SK-N-MC (cell line): ENCODE data around the gene MARK2.

Experiments
- DNase-seq: peaks from one replicate; pipeline ENCODE4 v3.0.0-alpha.2; 2011; ENCODE audit warnings: low read depth, low spot score
- H3K27ac ChIP-seq: fragments of 200-600 bp; sonication (generic); 2 replicates; pipeline ENCODE4 v1.5.1; 2016; ENCODE audit warnings: mixed run types
- H3K36me3 ChIP-seq: fragments of 200-600 bp; sonication (generic); 2 replicates; pipeline ENCODE4 v1.6.1; 2017; ENCODE audit warnings: antibody characterized with exemption, low read length, mixed read lengths; ENCODE audit not compliant: insufficient read depth
- H3K4me3 ChIP-seq: fragments of 200-600 bp; sonication (generic); 2 replicates; pipeline ENCODE4 v1.5.1; 2016
- H3K9ac ChIP-seq: fragments of 200-600 bp; sonication (generic); 2 replicates; pipeline ENCODE4 v1.8.0; 2017; ENCODE audit warnings: mixed run types, mixed read lengths; ENCODE audit not compliant: insufficient read length
- H3K9me3 ChIP-seq: fragments of 200-600 bp; sonication (generic); 2 replicates; pipeline ENCODE4 v1.6.1; 2017; ENCODE audit warnings: low read depth, mild to moderate bottlenecking, antibody characterized with exemption, low read length, moderate library complexity, mixed read lengths
- EZH2 ChIP-seq: fragments of 200-600 bp; sonication (generic); IDR thresholded peaks from one replicate; pipeline ENCODE4 v1.6.1; 2017; ENCODE audit warnings: antibody characterized with exemption
- FOXP2 ChIP-seq: optimal IDR thresholded peaks from 2 replicates; pipeline ENCODE3; 2011; ENCODE audit warnings: mild to moderate bottlenecking, moderate library complexity; ENCODE audit not compliant: insufficient read depth; ENCODE audit errors: extremely low read length, control extremely low read depth
- POLR2AphosphoS5 ChIP-seq: IDR thresholded peaks from 2 replicates; pipeline ENCODE4 v1.6.1; 2012; ENCODE audit warnings: mild to moderate bottlenecking, low read depth, low read length, borderline replicate concordance

Gene MARK2

GRCh38 chr11:63915961-63916836 lies 77.3 kb downstream of the MARK2 start:
- peak overlapping the region; percentile 64 for H3K9ac ChIP-seq
- DNase-seq: no peak

GRCh38 chr11:63916837-63917691 lies 78.2 kb downstream of the MARK2 start, which contains the start of gene RCOR2:
Gene RCOR2, minus strand, starts transcription at chr11:63917164. Its CDS starts 708 bp downstream, at chr11:63916456.
- Histone ChIP-seq H3K4me3 (peak within 1 kb of the TSS; percentile 86), H3K9me3 (no peaks in the 10 kb centered on the region), H3K27ac (peak within 1 kb of the TSS; percentile 80), H3K36me3 (no peaks in the 10 kb centered on the region; the same call in 1 of the 2 replicates), H3K9ac (peak within 1 kb of the TSS; percentile 75)
- DNase-seq: no peak
- no peak for TF ChIP-seq FOXP2
- TF ChIP-seq POLR2AphosphoS5: no peak
- TF ChIP-seq EZH2: no peak

More at GRCh38 chr11:63915961-63916836, 77.3 kb downstream of the MARK2 start:
- Histone ChIP-seq H3K9me3 (no peaks in the 10 kb centered on the region), H3K36me3 (no peaks in the 10 kb centered on the region; the same call in 1 of the 2 replicates), H3K4me3 (peak overlapping the region; percentile 86), H3K27ac (no peak overlapping the region)
- TF ChIP-seq FOXP2 (no peak), EZH2 (no peak), POLR2AphosphoS5 (no peak)

GRCh38 chr11:63917692-63918506 lies 79.0 kb downstream of the MARK2 start:
- peak overlapping the region; percentile 75 for H3K9ac ChIP-seq
- TF ChIP-seq FOXP2 (no peak), POLR2AphosphoS5 (no peak), EZH2 (no peak)
- no peaks in the 10 kb centered on the region; the same call in 1 of the 2 replicates for H3K36me3 ChIP-seq
- peak overlapping the region; percentile 86 for H3K4me3 ChIP-seq
- no peaks in the 10 kb centered on the region for H3K9me3 ChIP-seq
- H3K27ac ChIP-seq: peak overlapping the region; percentile 80
- DNase-seq: no peak

GRCh38 chr11:63918507-63919191 lies 79.7 kb downstream of the MARK2 start:
- H3K36me3 ChIP-seq: no peaks in the 10 kb centered on the region; the same call in 1 of the 2 replicates
- peak overlapping the region; percentile 63 for H3K27ac ChIP-seq
- H3K9ac ChIP-seq: no peak overlapping the region
- TF ChIP-seq EZH2: no peak
- no peak for TF ChIP-seq FOXP2
- no peak for TF ChIP-seq POLR2AphosphoS5
- H3K4me3 ChIP-seq: no peak overlapping the region
- DNase-seq: no peak
- H3K9me3 ChIP-seq: no peaks in the 10 kb centered on the region

- no peak for TF ChIP-seq POLR2AphosphoS5
- TF ChIP-seq EZH2: no peak
- no peak for TF ChIP-seq FOXP2
- H3K9ac ChIP-seq: no peak overlapping the region
- DNase-seq: no peak
- H3K9me3 ChIP-seq: no peaks in the 10 kb centered on the region
- no peaks in the 10 kb centered on the region for H3K36me3 ChIP-seq
- no peak overlapping the region for H3K4me3 ChIP-seq
- no peak overlapping the region for H3K27ac ChIP-seq
Observed at GRCh38 chr11:63919267-63920125, 80.6 kb downstream of the MARK2 start.

GRCh38 chr11:63920126-63920938 lies 81.4 kb downstream of the MARK2 start:
- Histone ChIP-seq H3K9me3 (no peaks in the 10 kb centered on the region), H3K27ac (no peak overlapping the region), H3K4me3 (no peak overlapping the region), H3K36me3 (no peaks in the 10 kb centered on the region), H3K9ac (no peak overlapping the region)
- TF ChIP-seq EZH2 (no peak), POLR2AphosphoS5 (no peak), FOXP2 (no peak)
- DNase-seq: no peak
